NCI-H128 (cell line): Measurements from ENCODE around the gene PNKP.
"Not testable (repeated sequence)": the region's sequence is repeated elsewhere in the genome, so short reads cannot be mapped to it uniquely, and the experiment has no call there.

Experiments
- DNase-seq: peaks from one replicate; lab custom pipeline; 2025; ENCODE audit not compliant: unreplicated experiment; lab: John Stamatoyannopoulos, UW

Gene PNKP

DNA sequence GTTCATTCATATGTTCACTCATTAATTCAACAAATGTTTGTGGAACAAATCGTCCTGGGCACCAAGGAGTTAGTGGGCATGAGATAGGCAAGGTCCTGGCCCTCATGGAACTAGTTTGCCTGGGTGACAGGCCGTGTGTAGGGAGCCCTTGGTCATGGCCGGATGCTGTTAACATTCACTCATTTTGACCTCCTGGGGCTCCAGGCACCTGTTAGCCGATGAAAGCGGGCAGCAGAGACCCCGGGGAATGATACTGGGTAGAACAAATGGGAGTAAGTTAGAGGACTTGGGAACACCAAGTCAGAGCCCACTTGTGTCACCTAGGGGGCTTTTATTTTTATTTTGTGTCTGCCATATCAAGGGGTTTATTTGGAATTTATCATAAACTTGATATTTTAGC is 42.7 kb downstream of the PNKP start:
- DNase-seq, result no peak

DNA sequence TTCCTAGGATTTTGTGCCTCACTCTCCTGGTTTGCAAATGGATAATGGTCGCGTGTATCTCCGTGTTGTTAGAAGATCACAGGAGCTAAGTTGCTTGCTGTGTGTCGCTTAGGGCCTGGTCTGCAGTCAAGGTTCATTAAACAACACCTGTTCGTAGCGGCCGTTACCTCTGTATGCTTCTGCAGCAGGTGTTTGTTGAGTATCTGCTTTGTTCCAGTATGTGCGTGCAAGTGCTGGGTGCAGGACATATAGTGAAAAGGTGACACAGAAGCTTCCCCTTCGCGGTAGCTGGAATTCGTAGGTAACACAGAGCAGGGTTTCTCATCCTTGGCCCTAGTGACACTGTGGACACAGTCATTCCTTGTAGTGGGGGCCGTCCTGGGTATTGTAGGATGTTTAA is 43.9 kb downstream of the PNKP start:
- DNase-seq, result peak; percentile 60

DNA sequence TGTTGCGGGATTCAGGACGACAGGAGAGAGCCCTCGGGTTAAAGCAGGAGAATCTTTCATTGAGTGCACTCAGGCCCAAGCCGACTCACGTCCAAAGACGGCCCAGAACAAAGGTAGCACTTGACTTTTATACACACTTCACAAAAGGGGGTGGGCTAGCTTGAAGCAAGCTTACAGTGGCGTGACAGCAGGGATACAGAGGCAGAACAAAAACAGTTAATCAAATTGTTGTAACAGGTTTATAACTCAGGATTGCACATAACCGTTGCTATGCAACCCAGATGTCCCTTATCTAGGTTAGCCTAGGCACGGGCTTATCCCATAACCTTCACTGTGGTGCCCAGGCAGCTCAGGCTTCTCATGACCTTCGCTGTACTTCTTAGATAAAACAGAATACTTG is 47.3 kb downstream of the PNKP start:
- peak; percentile 51 for DNase-seq

DNA sequence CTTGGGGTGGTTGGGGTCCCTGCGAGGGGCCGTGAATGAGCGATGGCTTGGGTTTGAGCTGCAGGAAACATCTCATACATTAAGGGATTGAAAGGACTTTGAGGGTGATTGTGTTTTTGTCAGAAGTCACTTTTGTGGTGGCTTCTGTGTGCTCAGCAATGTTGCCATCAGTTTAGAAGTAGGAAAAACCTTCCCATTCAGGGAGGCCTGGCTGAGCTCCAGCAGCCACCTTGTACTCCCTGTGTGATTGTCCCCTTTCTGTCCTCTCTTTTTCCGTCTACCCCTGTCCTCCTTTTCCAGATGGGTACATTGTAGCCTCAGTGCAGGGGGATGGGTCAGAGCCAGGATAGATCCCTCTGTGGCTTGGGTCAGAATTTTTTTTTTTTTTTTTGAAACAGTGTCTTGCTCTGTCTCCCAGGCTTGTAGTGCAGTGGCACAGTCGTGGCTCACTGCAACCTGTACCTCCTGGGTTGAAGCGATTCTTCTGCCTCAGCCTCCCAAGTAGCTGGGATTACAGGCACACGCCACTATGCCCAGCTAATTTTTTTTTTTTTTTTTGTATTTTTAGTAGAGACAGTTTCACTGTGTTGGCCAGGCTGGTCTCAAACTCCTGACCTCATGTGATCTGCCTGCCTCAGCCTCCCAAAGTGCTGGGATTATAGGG is 47.8 kb downstream of the PNKP start:
- DNase-seq, result not testable (repeated sequence)

DNA sequence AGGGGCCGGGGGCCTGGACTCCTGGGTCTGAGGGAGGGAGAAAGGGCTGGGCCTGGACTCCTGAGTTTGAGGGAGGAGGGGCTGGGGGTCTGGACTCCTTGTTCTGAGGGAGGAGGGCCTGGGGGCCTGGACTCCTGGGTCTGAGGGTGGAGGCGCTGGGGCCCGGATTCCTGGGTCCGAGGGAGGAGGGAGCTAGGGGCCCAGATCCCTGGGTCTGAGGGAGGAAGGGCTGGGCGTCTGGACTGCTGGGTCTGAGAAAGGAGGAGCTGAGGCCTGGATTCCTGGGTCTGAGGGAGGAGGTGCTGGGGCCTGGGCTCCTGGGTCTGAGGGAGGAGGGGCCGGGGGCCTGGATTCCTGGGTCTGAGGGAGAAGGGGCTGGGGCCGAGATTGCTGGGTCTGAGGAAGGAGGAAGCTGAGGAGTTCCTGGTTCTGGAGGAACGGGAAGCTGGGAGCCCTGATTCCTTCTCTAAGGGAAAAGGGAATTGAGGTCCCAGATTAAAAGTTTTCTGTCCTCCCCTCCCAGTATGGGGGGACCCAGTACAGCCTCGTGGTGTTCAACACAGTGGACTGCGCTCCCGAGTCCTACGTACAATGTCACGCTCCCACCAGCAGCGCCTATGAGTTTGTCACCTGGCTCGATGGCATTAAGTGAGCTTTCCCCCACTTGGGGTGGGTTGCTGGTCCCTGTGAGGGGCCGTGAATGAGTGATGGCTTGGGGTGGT is 48.6 kb downstream of the PNKP start:
- DNase-seq, result no peak

DNA sequence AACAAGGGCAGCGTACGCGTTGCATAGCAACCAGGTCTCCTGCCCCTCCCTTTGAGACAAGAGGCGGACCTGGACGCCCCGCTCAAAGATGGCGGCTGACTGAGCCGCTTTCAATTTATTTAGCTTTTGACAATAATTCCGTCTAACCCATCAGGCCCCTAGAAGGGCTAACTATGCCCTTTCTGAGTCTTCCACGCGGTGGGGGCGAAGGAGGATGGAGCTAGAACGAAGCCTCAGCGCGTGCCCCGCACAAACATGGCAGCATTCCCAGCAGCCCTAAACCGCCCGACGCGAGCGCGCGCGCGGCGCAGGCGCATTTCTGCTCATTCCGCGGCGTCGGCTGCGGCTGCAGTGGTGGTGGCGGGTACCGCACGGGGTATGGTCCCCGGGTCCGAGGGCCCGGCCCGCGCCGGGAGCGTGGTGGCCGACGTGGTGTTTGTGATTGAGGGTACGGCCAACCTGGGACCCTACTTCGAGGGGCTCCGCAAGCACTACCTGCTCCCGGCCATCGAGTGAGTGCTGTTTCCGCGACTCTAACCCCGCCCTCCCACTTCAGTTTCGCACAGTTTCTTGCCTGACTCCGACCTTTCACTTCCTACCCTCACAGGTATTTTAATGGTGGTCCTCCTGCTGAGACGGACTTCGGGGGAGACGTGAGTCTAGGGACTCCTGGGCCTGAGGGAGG is 49.3 kb downstream of the PNKP start, which contains the start of gene MED25:
Gene MED25, plus strand, starts transcription at position 326 of the 685 bp plus-strand sequence. Its CDS starts 53 bp downstream, at position 379.
- peak; percentile 61 for DNase-seq

DNA sequence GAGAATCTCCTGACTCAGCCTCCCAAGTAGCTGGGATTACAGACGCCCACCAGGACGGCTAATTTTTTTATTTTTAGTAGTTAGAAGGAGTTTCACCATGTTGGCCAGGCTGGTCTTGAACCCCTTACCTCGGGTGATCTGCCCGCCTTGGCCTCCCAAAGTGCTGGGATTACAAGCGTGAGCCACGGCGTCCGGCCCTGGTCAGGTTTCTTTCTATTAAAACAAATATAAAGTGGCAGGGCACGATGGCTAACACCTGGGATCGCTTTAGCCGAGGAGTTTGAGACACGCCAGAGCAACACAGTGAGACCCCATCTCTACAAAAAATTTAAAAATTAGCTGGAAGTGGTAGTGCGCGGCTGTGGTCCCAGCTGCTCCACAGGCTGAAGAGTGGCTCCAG is 50.8 kb downstream of the PNKP start:
- no peak for DNase-seq

DNA sequence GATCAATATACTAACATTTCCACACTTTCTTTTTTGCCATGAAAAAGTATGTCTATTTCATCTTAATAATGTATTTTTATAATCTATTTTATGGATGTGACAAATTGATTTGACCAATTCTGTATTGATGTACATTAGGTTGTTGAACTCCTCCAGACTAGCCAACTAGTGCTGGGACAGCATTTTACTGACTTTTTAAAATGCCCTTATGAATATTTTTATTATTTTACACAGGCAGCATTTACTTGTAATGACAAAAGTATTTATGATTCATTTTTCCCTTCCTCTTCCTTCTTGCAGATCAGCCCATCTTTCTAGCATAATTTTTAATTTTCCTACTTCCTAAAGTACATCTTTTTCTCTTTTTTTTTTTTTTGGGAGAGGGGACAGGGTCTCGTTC is 53.4 kb downstream of the PNKP start:
- DNase-seq, result no peak

DNA sequence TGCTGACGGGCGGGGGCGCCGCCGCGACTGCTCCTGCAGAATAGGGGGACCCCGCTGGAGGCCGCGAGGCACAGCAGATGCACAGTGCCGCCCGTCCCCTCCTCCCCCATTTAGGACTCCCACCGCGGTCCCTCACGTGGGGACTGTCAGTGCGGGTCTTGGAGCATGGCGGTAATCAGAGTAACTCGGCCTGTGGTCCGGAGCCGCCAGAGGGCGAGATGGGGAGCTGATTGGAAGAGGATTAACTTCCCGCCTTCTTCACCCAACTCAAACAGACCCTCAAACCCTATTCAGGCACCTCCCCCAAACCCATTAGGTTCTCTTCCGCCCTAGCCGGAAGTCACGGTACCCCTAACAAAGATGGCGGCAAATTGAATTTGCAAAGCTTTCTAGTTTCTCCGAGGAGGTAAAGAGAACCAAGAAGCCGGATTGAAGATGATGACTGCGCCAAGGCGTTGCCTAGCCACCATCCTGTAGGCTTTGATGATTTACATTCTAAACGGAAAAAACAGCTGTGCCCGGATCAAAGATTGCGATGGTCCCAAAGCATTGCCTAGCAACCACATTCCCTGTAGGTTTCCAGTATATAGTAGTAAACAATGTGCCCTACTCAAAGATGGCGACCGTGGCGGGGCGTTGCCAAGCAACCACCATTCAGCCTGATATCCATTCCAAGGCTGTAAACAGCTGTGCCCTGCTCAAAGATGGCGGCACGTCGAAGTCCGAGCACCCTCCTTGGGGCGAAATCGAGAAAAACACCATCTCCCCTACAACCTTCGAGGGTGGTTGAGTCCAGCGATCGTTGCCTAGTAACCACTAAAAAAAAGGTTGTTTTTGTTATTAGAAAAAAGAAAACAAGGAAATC is 54.1 kb downstream of the PNKP start, which contains the start of gene FUZ:
Gene FUZ, minus strand, starts transcription at position 296 of the 865 bp plus-strand sequence. Its CDS starts 186 bp downstream, at position 110.
- DNase-seq, result peak; percentile 97

DNA sequence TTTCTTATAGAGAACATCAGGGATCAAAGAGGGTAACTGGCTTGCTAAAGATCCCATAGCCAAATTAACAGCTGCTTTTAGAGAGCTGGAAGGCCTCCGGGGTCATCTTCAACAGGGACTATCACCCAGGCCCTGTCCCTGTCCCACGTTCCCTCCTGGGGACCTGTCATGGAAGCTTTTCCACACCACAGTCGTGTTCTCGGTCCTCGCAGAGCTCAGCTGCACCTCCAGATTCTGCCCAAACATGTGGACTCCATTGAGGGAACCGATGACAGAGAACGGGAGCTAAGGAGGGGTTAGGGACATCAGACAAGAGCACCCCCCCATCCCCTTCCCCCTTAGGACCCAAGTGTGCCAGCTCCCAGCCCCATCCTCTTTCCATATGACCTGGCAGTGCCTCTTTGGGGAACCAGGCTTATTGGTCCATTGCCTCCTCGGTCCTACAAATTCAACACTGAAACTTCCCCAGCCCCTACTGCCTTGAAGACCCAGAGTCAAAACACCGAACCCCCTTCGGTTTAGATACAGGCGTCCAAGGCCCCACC is 54.9 kb downstream of the PNKP start:
- DNase-seq, result no peak

DNA sequence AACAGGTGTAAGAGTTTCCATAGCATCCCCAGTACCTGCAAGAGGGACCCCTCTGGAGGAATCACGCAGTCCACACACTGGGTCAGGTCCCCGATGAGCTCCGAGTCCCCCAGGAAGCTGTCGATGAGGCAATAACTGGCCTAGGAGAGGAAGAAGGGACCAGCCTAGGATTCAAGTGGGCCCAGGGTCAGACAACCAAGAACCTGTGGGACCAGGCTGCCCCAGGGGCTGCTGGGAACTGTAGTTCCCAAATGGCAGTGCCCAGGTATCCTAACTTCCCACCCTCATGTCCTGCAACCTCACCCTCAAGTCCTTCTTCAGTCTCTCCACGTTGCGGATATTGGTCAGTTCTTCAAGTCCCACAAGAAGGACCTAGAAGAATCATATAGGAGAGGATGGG is 56.0 kb downstream of the PNKP start:
- DNase-seq, result no peak
